BE2C (cell line): Measurements from ENCODE around the gene CCDC92.

Experiments
- DNase-seq: peaks from one replicate; pipeline ENCODE4 v3.0.0-alpha.2; 2020
- H3K27me3 ChIP-seq: fragments of 250-450 bp; sonication (Bioruptor Pico); 2 replicates; pipeline ENCODE4 v1.5.1; 2020; ENCODE audit warnings: mild to moderate bottlenecking
- H3K36me3 ChIP-seq: fragments of 250-450 bp; sonication (Bioruptor Pico); 2 replicates; pipeline ENCODE4 v1.5.1; 2020; ENCODE audit warnings: mild to moderate bottlenecking
- H3K4me1 ChIP-seq: fragments of 250-450 bp; sonication (Bioruptor Pico); 2 replicates; pipeline ENCODE4 v1.5.1; 2020
- H3K4me3 ChIP-seq: 2 replicates; pipeline ENCODE4 v1.5.1; 2011; ENCODE audit warnings: low read depth, low read length
- H3K9me3 ChIP-seq: fragments of 250-450 bp; sonication (Bioruptor Pico); 2 replicates; pipeline ENCODE4 v1.5.1; 2020
- TF ChIP-seq, protein P1 (sequence below): IDR thresholded peaks from 2 replicates; pipeline ENCODE4 v1.5.1; 2012; ENCODE audit warnings: mild to moderate bottlenecking, low read depth, low read length

The CCDC92 gene

DNA sequence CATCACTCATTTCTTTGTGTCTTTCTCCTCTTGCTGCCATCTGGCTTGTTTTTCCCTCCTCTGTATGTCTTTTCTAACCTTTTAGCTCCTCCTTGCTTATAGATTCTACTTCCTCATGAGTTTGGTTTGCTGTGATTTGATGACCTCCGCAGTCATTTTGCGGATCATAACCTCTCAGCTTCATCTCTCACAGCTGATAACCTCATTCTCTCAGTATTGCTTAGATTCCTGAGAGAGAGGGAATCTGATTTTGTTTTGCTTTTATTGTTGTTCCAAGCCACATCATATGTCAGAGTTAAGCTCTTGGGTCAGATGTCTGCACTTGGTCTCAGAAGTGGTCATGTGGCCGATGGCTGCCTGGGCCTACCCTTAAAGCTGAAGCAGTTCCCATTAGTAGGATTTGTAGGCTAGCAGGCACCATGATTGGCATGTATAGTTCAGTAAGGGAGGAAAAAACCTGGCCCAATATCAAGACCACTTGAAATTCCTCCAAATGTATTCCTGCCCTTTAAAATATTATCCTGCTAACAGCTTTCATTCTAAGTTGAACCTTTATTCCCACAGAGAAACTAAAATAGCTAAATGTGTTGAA is 13.8 kb upstream of the CCDC92 start:
- no peaks in the 10 kb centered on the region for H3K9me3 ChIP-seq
- H3K27me3 ChIP-seq: no peaks in the 10 kb centered on the region
- peaks cover 14% of the 10 kb centered on the region for H3K4me1 ChIP-seq
- no peak overlapping the region for H3K4me3 ChIP-seq
- TF ChIP-seq, protein P1, sequence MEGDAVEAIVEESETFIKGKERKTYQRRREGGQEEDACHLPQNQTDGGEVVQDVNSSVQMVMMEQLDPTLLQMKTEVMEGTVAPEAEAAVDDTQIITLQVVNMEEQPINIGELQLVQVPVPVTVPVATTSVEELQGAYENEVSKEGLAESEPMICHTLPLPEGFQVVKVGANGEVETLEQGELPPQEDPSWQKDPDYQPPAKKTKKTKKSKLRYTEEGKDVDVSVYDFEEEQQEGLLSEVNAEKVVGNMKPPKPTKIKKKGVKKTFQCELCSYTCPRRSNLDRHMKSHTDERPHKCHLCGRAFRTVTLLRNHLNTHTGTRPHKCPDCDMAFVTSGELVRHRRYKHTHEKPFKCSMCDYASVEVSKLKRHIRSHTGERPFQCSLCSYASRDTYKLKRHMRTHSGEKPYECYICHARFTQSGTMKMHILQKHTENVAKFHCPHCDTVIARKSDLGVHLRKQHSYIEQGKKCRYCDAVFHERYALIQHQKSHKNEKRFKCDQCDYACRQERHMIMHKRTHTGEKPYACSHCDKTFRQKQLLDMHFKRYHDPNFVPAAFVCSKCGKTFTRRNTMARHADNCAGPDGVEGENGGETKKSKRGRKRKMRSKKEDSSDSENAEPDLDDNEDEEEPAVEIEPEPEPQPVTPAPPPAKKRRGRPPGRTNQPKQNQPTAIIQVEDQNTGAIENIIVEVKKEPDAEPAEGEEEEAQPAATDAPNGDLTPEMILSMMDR: no peak
- no peak for DNase-seq
- H3K36me3 ChIP-seq: peaks cover 40% of the 10 kb centered on the region

DNA sequence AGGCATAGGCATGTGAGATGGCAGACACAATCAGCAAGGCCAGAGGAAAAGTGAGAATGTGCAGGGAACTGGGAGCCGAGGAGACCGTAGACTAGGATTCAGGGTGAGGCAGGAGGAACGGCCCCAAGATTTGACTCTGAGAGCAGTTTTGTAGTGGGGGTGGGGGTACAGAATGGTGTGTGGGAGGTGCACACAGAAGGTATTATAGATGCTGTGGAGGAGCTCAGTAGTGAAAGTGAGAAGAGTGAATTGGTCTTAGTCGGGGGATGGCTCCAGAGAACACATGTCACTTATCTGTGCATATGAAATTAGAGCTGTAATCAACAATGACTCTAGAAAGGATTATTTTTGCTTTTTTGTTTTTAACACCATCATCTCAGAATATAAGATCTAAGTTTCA is 12.3 kb upstream of the CCDC92 start:
- peaks cover 27% of the 10 kb centered on the region for H3K36me3 ChIP-seq
- no peak overlapping the region for H3K4me3 ChIP-seq
- no peaks in the 10 kb centered on the region for H3K9me3 ChIP-seq
- no peaks in the 10 kb centered on the region for H3K27me3 ChIP-seq
- peaks cover 10% of the 10 kb centered on the region for H3K4me1 ChIP-seq
- TF ChIP-seq, protein P1: no peak
- DNase-seq: no peak

DNA sequence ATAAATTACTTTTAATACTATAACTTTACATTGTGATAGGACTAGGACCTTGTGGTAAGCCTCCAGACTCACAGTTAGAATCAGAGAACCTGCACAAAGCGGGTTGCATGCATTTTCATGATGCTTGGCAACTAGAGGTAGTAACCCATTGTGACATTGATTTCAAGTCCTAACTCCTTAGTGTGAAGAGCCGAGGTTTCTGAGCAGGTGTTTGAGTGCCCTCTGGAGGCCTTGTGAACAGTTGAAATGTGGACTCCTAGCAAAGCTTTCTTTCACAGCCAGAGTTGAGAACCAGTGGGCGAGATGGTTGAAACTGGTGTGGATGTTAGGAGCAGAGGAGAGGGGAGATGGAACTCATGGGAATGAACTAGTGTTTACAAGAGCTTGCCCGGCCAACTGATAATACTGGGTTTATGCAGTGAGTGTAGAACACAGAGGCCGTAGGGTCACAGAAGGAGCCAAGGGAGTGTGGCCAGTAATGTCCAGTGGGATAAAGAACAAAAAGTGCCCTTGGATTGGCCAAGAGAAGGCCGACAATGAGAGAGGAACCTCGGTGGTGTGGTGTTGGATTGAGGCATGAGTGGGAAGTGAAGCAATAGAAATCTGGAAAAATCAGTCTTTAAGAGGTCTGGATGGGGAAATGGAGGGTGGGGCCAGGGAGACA is 11.3 kb upstream of the CCDC92 start:
- Histone ChIP-seq H3K9me3 (no peaks in the 10 kb centered on the region), H3K4me3 (no peak overlapping the region), H3K4me1 (peaks cover 10% of the 10 kb centered on the region), H3K27me3 (no peaks in the 10 kb centered on the region), H3K36me3 (peaks cover 17% of the 10 kb centered on the region)
- TF ChIP-seq, protein P1: peak; percentile 85
- peak; percentile 50 for DNase-seq

DNA sequence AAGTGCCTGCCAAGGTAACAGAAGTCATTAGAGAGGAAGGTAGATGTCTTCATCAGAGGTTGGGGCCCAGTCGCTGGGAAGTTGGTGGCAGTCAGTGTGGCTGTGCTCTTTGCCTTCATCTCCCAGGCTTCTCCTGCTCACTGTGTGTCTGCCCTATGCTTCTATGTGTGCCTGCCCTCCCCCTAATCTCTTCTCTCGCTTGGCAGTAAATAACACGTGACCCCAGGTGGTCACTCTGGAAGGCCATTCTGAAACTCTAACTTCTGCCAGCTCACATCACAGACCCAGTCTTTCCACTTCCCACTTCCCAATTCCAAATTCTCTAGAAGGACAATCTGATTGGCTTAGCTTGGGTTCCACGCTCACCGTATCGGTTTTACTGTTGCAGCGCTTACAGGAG is 9.6 kb upstream of the CCDC92 start:
- TF ChIP-seq, protein P1: no peak
- H3K4me1 ChIP-seq: peaks cover 7% of the 10 kb centered on the region
- no peaks in the 10 kb centered on the region for H3K9me3 ChIP-seq
- no peaks in the 10 kb centered on the region for H3K27me3 ChIP-seq
- no peak overlapping the region for H3K4me3 ChIP-seq
- DNase-seq: no peak
- H3K36me3 ChIP-seq: peaks cover 3% of the 10 kb centered on the region

DNA sequence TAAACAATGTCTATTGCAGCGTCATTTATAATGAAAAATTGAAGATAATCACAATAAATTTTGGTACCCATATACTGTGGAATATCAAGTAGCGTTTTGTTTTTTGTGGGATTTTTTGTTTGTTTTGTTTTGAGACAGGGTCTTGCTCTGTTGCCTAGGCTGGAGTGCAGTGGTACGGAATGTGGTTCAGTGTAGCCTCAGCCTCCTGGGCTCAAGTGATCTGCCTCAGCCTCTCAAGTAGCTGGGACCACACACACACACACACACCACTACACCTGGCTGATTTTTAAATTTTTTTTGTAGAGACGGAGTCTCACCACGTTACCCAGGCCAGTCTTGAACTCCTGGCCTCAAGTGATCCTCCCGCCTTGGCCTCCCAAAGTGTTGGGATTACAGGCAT is 6.9 kb upstream of the CCDC92 start:
- H3K4me1 ChIP-seq: peaks cover 2% of the 10 kb centered on the region; the same call in 1 of the 2 replicates
- H3K36me3 ChIP-seq: peaks cover 20% of the 10 kb centered on the region
- H3K4me3 ChIP-seq: no peak overlapping the region
- DNase-seq: no peak
- no peaks in the 10 kb centered on the region for H3K27me3 ChIP-seq
- no peaks in the 10 kb centered on the region for H3K9me3 ChIP-seq
- TF ChIP-seq, protein P1: no peak

DNA sequence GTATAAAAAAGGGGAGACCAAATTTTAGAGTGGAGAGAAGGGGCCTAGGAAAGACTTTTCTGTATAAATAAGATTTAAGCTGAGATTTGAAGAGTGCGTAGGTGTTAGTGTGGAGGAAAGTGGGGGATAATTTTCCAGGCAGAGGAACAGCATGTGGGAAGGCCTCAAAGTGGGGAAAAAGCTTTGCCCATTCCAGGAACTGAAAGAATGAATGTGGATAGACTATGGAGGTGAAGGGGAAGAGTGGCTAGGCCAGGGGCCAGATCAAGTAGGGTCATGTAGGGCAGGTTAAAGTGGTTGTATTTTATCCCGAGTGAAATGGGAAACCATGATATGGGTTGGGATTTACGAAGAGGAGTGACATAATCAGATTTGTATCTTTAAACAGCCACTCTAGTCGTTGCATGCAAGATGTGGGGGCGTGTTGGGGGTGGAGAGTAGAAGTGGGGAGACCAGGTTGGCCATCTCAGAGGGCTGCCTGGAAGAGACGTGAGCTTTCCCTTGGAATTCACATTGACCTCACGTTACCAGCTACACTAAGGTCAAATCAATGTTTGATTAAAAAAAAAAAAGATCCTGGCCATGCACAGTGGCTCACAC is 3.7 kb upstream of the CCDC92 start:
- Histone ChIP-seq H3K9me3 (no peaks in the 10 kb centered on the region), H3K4me1 (no peaks in the 10 kb centered on the region; the same call in 1 of the 2 replicates), H3K36me3 (peaks cover 22% of the 10 kb centered on the region), H3K4me3 (no peak overlapping the region), H3K27me3 (no peaks in the 10 kb centered on the region)
- DNase-seq: no peak
- TF ChIP-seq, protein P1: no peak
